Ovary (tissue), 3 donors: Measurements from ENCODE around the gene LTF.

Experiments used
- EP300 ChIP-seq: sonication (generic); formaldehyde crosslinking; IDR thresholded peaks from one replicate; pipeline ENCODE4 v1.6.1; 2017; ENCODE audit warnings: antibody characterized with exemption
- POLR2A ChIP-seq: fragments of 450-650 bp; IDR thresholded peaks from one replicate; pipeline ENCODE4 v1.6.1; 2017; ENCODE audit warnings: antibody characterized with exemption, mild to moderate bottlenecking, moderate library complexity
- TF ChIP-seq, protein P1 (sequence below), 3 donors: fragments of 450-650 bp in 2 of 3; fragments of 200-600 bp in 1 of 3; IDR thresholded peaks; one replicate each; pipeline versions ENCODE4 v1.5.1 to v1.8.0; 2016 to 2022; ENCODE audit warnings: antibody characterized with exemption in 3 of 3, mild to moderate bottlenecking in 1 of 3
- donor health status: DM: no; HTN: no; CAD: no.

DNA sequence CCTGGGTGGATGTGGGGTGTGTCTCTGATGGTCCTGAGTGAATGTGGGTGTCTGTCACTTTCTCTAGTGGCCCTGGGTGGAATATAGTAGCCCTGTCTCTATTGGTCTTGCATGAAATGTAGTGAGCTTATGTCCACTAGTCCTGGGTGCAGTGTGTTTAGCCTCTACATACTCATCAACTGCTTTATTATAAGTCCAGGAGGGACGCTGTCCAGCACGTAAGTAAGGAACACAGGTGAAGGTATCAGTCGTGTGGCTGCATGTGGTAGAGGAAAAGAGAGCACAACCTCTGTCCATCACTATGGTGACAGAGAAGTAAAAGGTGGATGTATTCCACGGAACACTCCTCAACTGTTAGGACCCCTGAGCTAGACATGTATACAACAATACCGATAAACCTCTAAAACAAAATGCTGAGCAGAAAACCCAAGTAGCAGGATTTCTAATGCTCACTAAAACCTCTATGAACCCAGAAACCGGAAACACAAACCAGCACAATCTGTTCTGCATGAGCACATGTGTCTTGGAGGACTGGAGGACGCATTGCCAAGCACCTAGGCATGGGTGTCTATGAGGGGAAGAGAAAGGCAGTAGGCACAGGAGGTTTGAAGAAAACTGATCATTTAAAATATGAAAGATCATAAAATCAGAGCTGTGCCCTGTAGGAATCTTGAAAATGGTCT is 11.0 kb downstream of the LTF start:
- TF ChIP-seq, protein P1, sequence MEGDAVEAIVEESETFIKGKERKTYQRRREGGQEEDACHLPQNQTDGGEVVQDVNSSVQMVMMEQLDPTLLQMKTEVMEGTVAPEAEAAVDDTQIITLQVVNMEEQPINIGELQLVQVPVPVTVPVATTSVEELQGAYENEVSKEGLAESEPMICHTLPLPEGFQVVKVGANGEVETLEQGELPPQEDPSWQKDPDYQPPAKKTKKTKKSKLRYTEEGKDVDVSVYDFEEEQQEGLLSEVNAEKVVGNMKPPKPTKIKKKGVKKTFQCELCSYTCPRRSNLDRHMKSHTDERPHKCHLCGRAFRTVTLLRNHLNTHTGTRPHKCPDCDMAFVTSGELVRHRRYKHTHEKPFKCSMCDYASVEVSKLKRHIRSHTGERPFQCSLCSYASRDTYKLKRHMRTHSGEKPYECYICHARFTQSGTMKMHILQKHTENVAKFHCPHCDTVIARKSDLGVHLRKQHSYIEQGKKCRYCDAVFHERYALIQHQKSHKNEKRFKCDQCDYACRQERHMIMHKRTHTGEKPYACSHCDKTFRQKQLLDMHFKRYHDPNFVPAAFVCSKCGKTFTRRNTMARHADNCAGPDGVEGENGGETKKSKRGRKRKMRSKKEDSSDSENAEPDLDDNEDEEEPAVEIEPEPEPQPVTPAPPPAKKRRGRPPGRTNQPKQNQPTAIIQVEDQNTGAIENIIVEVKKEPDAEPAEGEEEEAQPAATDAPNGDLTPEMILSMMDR (IDR thresholded peaks at IDR 0.05), result no peak
- TF ChIP-seq EP300, result no peak
- no peak for TF ChIP-seq POLR2A
